SK-N-DZ (cell line): Measurements from ENCODE around the gene NANOGP8. TPM values are rescaled to one million over a fixed set of nuclear protein-coding genes. Genes with fewer than 3 reads are reported as not detected.
"Not testable (repeated sequence)": the region's sequence is repeated elsewhere in the genome, so short reads cannot be mapped to it uniquely, and the experiment has no call there.

ENCODE experiments used
- DNase-seq: peaks from one replicate; pipeline ENCODE4 v3.0.0-alpha.2; 2015; ENCODE audit warnings: low spot score
- polyA plus RNA-seq, 2 experiments: library from polyadenylated mRNA; depleted of rRNA; stranded (reverse); fragments of >200 nt; gene quantifications; 2 replicates each; pipeline ENCODE4 v1.2.3, GENCODE V29; 2014

NANOGP8 gene
- polyA plus RNA-seq (2014; cell fraction: cytosol; rRNA removed), result not detected in 2 replicates
- 0.43 TPM in 1 of 2 replicates, not detected in the other for polyA plus RNA-seq (2014; cell fraction: nucleus; rRNA removed)

GRCh38 chr15:35085176-35085919, at the start of gene NANOGP8:
NANOGP8 (minus strand) TSS chr15:35085295; CDS start chr15:35085110, 185 bp downstream.
- not testable (repeated sequence) for DNase-seq

- DNase-seq, result no peak
Observed at GRCh38 chr15:35134299-35134698, 49.2 kb upstream of the NANOGP8 start.

GRCh38 chr15:35130245-35130644, 45.1 kb upstream of the NANOGP8 start:
- DNase-seq, result no peak

GRCh38 chr15:35129361-35129760, 44.3 kb upstream of the NANOGP8 start:
- DNase-seq, result no peak

GRCh38 chr15:35127717-35128116, 42.6 kb upstream of the NANOGP8 start:
- no peak for DNase-seq

GRCh38 chr15:35126236-35126635, 41.1 kb upstream of the NANOGP8 start:
- DNase-seq, result no peak

- DNase-seq, result no peak
Observed at GRCh38 chr15:35123743-35124142, 38.6 kb upstream of the NANOGP8 start.

GRCh38 chr15:35121611-35122359, 36.7 kb upstream of the NANOGP8 start:
- DNase-seq, result no peak

- DNase-seq, result no peak
Observed at GRCh38 chr15:35120173-35120572, 35.1 kb upstream of the NANOGP8 start.

GRCh38 chr15:35118960-35119359, 33.9 kb upstream of the NANOGP8 start:
- no peak for DNase-seq

GRCh38 chr15:35117543-35118265, 32.6 kb upstream of the NANOGP8 start:
- DNase-seq, result no peak

GRCh38 chr15:35115155-35115725, 30.1 kb upstream of the NANOGP8 start:
- peak; percentile 78 for DNase-seq

- DNase-seq, result no peak
Observed at GRCh38 chr15:35112346-35112745, 27.3 kb upstream of the NANOGP8 start.

- no peak for DNase-seq
Observed at GRCh38 chr15:35111861-35112260, 26.8 kb upstream of the NANOGP8 start.

GRCh38 chr15:35108453-35108852, 23.4 kb upstream of the NANOGP8 start:
- no peak for DNase-seq

GRCh38 chr15:35107561-35107960, 22.5 kb upstream of the NANOGP8 start:
- no peak for DNase-seq

GRCh38 chr15:35107122-35107521, 22.0 kb upstream of the NANOGP8 start:
- DNase-seq, result no peak

GRCh38 chr15:35104526-35105147, 19.5 kb upstream of the NANOGP8 start:
- DNase-seq, result peak; percentile 55

GRCh38 chr15:35102186-35102585, 17.1 kb upstream of the NANOGP8 start:
- no peak for DNase-seq

GRCh38 chr15:35101335-35101734, 16.2 kb upstream of the NANOGP8 start:
- DNase-seq, result no peak

- DNase-seq, result no peak
Observed at GRCh38 chr15:35098737-35099136, 13.6 kb upstream of the NANOGP8 start.
